ENCODE data around the gene DNAI7.

Gene DNAI7

DNA sequence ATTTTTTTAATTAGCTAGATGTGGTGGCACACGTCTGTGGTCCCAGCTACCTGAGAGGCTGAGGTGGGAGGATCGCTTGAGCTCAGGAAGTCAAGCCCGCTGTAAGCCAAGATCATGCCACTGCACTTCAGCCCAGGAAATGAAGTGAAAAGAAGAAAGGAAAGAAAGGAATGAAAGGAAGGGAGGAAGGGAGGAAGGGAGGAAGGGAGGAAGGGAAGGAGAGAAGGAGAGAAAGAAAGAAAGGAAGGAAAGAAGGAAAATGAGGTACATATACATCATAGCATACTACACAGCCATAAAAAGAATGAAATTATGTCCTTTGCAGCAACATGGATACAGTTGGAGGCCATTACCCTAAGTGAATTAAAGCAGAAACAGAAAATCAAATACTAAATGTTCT is 12.2 kb downstream of the DNAI7 start:
- DNase-seq: no peak

GRCh38 chr12:25162866-25163265 is 32.1 kb downstream of the DNAI7 start:
- no peak for DNase-seq

DNA sequence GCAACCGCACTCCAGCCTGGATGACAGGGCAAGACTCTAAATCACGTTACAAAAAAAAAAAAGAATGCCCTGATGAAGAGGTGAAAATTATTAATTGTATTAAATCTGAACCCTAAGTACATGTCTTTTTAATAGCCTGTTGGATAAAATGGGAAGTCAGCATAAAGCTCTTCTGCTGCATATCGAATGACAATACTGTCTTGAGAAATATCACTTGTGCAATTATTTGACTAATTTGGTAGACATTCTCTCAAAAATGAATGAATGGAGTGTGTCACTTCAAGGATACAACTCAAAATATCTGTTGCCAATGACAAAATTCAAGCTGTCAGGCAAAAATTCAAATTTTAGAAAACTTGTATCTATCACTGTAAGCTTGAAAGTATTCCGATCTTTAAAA is 38.9 kb downstream of the DNAI7 start:
- DNase-seq: no peak

DNA sequence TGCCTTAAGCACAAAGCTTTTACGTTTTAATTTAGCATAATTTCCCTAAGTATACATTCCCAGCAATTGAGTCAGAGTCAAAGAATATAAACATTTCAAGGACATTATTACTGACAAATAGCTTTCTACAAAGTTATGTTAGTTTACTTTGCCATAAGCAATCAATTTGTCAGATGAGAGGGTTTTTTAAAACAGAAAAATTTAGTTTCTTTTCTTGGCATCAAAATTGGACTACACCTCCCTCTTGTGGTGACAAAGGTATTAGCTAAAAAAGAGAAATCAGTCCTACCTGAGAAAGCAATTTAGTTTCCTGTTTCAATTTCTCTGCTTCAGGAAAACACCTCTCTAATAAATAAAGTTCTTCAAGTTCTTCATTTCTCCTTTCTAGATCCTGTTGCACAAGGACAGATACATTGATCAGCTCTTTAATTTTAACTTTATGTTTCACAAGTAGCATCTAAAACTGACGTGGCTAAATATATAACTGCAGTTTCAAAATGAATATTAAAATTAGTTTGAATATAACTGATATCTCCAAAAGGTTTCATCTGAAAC is 39.9 kb downstream of the DNAI7 start:
- no peak for DNase-seq

DNA sequence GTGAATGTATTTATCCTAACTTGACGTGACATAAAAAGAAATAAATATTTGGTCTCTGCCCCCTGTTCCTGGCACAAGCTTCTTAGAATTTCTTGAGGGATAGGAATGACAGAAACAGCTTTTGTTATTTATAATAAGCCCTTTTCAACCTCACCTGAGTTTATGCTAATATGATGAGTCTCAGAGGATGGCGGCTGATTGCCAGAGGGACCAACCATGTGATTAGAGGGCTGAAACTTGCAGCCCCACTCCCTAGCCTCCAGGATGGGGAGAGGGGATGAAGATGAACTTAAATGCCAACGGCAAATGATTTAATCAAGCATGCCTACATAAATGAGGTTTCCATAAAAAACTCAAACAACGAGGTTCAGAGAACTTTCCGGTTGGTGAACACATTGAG is 42.9 kb downstream of the DNAI7 start:
- DNase-seq: no peak

GRCh38 chr12:25151476-25151875 is 43.5 kb downstream of the DNAI7 start:
- no peak for DNase-seq

DNA sequence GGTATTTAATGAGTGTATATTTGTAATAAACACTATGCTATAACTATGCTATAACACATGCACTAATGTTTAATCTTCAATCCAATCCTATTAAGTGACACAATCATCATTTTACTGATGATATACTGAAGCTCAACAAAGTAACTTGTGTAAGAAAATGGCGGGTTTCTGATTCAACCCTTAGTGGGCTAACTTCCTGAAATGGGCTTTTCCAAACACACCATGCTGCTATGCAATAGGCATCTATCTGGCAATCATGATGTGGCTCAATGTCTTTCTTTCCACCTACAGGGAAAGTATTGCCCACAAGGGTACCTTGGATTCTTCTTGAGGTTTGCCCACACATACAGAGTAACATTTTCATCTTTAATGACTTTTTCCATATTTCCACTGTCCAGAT is 48.3 kb downstream of the DNAI7 start:
- no peak for DNase-seq

DNA sequence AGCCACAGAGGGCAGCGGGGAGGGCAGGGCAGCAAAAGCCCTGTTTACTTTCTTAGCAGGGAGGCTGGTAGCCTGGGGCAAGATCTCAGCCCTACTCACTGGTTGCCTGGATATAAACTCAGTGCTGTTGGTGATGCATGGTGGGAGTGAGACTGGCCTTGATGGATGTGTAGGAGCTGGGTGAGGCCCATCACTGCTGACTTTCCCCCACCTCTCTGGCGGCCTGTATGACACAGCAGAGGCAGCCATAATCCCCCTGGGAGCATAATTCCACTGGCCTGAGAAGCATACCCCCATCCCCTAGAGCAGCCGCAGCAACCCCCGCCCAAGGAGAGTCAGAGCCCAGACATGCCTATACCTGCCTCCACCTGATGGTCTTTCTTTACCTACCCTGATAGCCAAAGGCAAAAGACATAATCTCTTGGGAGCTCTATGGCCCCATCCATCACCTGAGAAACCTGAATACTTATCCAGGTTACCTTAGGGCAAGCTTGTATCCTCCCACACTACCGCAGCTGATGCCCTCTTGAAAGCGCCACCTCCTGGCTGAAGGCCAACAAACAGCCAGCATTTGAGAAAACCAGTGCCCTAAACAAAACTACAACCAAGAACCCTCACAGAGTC is 59.3 kb downstream of the DNAI7 start:
- DNase-seq: peak; percentile 52

DNA sequence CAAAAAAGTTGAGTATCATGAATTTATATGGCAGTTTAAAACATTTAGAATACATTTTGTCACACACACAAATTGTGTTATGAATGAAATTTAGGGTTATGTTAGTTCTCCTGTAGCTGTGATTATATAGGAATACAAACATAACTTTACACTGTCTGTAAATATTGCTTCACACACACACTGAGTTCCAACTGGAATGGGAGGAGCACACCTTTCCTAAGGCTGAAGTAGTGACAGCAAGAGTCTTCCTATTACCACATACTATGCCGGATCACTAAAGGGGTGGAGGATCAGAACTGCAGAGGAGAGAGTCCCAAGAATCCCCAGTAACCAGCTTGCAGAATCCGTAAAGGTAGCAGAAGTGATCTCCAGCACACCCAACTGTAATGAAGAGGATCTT is 63.7 kb downstream of the DNAI7 start:
- DNase-seq: no peak

- DNase-seq: no peak
Observed at GRCh38 chr12:25130741-25131188, 64.2 kb downstream of the DNAI7 start.

DNA sequence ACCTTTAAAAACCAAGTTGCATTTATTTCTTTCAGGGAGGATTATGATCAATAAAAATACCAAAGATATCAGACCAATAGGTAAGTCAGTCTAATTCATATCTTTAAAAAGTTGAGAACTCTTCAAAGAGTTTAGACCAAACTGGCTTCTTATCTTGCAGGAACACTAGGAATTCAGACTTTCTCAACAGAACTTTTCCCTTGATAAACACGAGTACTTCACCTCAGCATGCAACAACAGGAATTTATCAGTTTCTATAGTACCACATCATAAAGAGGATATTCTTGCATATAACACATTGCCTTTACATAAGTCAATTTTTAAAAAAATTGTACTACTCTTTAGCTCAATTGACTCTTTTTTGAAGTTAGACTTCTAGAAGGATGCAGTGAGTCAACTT is 68.2 kb downstream of the DNAI7 start:
- no peak for DNase-seq

DNA sequence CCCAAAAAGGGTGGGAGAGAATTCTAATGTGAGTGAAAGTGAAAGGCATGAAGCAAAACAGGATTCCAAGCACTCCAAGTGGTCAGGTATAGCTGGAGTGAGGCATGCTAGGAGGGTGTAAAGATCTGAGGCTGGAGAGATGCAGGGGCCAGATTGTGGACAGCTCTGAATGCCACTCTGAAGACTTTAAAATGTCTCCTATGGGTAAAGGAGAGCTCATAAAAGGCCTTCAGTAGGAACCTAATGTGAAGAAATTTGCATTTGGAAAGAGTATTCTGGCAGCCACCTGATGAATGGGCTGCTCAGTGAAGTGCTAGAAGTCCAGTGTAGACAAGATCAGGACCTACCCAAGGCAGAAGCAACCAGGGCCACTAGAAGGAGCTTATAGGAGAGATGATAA is 68.9 kb downstream of the DNAI7 start:
- no peak for DNase-seq

GRCh38 chr12:25124493-25124892 is 70.5 kb downstream of the DNAI7 start:
- no peak for DNase-seq

GRCh38 chr12:25123126-25123525 is 71.8 kb downstream of the DNAI7 start:
- DNase-seq: no peak

DNA sequence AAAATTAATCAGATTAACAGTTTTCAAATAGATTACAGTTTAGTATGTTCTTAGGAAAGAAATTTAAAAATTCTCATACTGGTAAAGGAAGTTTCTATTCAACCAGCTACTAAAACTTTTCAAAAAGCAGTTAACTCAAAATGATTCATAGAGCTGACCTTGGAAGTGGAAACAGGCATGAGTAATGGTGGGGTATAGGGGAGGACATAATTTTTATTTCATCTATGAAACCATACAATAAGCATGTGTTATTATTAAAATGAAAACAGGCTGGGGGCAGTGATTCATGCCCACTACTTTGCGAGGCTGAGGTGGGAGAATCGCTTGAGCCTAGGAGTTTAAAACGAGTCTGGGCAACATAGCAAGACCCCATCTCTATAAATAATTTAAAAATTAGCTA is 73.0 kb downstream of the DNAI7 start:
- DNase-seq: no peak

DNA sequence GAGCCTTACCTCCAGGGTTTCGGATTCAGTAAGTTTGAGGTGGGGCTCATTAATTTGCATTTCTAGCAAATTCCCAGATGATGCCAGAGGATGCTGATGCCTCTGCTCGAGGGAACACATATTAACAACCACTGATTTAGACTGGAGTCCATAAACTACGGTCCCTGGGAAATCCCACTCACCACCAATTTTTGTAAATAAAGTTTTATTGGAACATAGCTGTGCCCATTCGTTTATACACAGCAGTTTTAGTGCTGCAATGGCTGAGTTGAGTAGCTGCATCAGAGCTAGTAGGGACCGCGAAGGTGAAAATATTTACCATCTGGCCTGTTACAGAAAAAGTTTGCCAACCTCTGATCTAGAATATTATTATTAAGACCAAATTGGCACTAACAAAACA is 73.8 kb downstream of the DNAI7 start:
- DNase-seq: no peak

- no peak for DNase-seq
Observed at GRCh38 chr12:25119020-25119419, 75.9 kb downstream of the DNAI7 start.

DNA sequence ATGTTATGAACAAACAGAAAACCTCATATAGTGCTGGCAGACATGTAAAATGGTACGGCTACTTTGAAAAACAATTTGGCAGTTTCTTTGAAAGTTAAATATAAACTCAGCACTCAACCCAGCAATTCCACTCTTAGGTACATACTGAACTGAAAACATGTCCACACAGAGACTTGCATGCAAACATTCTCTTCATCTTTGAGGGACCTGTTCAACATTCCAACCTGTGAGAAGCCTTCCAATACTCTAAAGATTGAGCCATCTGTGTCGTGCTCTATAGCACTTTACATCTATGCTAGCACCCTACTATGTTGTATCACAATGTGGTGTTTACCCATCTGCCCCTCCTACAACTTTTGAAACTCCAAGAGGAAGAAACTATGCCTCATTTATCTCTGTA is 79.3 kb downstream of the DNAI7 start:
- no peak for DNase-seq

- DNase-seq: no peak
Observed at GRCh38 chr12:25113651-25114050, 81.3 kb downstream of the DNAI7 start.

- no peak for DNase-seq
Observed at GRCh38 chr12:25110260-25110659, 84.7 kb downstream of the DNAI7 start.

DNA sequence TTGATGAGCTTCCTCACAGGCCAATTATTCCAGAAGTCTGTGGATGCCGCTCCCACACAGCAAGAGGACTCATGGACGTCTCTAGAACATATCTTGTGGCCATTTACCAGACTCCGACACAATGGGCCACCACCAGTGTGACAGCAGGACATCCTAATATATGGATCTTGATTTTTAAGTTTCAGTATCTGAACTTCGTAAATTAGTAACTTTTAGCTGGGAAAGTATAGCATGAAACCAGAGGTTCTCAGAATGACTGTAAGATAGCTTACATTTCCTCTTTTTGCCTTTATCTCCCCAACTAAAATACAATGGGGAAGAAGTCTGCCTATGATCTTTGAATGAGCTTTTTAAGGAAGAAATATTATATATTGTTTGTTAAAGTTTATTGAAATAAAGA is 87.0 kb downstream of the DNAI7 start:
- DNase-seq: no peak

DNA sequence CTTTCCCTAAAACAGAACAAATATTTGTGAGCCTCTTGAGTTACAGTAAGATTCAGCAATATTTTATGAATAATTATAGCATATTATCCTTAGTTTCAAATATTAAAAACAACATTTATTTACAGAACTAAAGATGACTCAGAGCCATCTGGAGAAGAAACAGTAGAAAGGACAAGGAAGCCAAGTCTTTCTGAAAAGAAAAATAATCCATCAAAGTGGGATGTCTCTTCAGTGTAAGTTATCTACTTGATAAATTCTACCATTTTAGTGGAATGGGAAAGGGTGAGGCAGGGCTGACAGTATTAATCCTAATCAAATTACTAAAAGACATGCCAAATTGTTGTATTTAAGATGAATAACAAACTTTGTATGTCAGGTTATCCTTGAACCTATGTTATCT is 88.1 kb downstream of the DNAI7 start:
- DNase-seq: no peak

GRCh38 chr12:25102402-25102801 is 92.6 kb downstream of the DNAI7 start:
- no peak for DNase-seq

DNA sequence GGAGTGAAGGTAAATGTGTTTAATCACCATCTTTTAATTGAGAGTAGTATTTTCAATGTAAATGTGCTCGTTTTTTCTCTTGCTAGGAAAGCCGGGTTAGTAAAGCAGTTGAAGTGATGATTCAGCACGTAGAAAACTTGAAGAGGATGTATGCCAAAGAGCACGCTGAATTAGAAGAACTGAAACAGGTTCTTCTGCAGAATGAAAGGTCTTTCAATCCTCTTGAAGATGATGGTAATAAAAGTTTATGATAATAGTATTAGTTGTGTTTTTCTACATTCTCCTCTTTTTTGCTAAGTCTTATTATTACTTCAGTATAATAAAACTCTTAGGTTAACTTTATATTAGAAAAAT is 93.9 kb downstream of the DNAI7 start:
- DNase-seq: no peak
